Nucleus accumbens (tissue), 56 donors: ENCODE measurements around the gene CCDC148.

Source experiments
- DNase-seq, 56 donors: peaks; one replicate each; lab custom pipeline; 2025; lab: John Stamatoyannopoulos, UW

Gene CCDC148

DNA sequence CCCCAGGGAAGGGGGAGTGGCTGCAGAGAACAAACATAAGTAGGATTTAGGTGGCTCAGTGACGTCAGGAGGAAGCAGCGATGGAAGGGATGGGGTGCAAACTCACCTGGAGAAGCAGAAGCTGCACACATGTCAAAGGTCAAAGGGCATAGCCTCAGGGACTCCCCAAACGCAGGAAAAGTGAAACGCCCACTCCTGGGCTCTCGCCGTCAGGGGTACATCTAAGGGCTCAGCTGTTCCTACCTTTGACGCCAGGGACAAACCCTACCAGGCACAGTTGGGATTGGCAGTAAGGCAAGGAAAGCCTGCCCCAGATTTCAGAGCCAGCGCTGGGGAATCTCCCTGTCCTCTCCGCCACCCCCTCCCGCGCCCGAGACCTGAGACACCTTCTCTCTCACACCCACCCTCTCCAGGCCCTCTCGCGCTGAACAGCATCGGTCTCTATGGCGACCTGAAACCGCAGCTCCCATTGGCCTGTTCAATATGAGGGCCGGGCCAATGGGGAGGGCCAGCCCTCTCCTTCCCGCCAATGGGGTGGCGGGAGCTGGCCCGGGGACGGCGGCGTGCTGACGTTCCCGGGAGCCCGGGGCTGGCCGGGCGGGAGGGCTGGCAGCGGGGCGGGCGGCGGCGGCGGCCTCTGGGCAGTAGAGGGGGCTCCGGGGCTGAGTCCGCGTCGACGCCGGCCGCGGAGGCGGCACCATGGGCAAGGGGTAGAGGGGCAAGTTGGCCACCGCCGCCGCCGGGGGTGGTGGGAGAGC is at the start of gene CCDC148, which contains the start of gene PKP4:
Gene CCDC148, minus strand, starts transcription at position 445 of the 758 bp plus-strand sequence. Its CDS starts 314 bp downstream, at position 131.
Gene PKP4, plus strand, starts transcription at position 644 of the 758 bp plus-strand sequence. CDS start 76,233 bp downstream, outside the sequence.
- peak; percentile 40 to 94 (median 89) for DNase-seq

DNA sequence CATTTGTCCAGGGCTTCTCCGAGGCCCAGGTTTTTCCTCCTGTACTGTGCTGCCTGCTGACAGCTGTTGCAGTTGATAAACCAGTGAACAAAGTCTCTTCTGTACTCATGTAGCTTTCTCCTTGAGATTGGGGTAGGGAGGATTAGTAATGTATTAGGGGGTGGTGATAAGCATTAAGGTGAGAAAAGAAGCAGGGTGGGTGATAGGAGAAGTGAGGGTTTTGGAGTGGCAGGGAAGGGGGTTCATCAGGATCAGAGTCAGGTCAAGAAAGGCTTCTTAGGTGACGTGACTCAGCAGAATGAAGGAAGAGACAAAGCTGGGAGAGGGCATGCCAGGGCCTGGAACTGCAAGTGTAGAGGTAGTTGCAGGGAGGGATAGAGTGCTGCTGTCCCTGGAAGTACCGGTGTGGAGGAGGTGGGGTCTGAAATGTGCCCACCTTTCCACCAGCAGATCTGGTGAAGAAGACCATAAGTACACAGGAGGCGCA is 48.9 kb upstream of the CCDC148 start:
- no peak for DNase-seq

DNA sequence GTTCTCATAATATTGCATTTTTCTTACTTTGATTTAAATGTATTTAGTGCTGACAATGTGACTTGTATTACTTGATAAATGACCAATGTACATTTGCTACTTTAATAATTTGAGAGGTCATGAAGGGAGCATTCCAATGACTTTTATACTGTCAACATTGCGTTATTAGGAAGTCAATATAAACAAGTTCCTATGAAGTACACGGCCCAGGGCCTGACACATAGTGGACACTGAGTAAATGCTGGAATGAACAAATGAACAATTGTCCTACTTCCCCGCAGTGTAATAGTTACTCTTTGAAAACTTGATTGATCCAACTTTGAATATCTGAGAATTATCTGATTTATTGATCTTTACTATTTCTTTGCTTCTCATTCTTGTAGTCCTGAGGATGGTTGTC is 47.5 kb upstream of the CCDC148 start:
- no peak for DNase-seq

DNA sequence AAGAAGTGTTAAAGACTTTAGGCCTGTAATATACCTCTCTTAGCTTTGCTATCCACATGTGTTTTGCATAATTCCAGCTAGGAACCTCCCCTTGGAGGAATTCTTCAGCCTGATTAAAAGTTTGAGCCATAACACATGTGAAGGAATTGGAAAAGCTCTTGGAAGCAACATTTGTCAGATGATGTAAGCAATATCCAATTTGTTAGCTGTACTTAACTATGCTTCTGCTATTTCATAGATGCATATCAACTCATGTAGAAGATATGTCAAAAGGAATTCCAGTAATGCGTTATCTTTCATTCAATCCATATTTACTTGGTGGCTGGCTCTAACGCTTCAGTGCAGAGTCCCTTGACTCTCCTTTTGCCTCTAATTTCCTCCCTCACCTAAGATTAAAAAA is 46.4 kb upstream of the CCDC148 start:
- no peak for DNase-seq

DNA sequence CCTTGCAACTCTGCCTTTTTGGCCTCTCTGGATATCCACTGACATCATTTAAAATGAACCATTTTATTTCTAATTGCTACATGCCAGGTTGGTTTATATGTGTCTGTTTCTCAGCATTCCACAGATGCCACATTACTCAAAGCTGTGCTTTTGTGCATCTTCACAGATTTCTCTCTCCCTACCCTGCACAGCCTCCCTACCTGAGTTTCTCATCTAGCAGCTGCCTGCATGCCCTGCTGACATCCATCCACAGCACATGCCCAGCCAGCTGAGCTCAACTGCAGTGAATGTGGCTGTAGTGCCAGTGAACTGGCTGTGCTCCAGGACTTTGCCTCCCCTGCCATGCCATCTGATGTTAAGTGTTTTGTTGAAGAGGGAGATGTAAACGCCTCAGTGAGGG is 44.7 kb upstream of the CCDC148 start:
- DNase-seq, result peak in 45 of 56 donors; percentile 2 to 74 (median 40)

DNA sequence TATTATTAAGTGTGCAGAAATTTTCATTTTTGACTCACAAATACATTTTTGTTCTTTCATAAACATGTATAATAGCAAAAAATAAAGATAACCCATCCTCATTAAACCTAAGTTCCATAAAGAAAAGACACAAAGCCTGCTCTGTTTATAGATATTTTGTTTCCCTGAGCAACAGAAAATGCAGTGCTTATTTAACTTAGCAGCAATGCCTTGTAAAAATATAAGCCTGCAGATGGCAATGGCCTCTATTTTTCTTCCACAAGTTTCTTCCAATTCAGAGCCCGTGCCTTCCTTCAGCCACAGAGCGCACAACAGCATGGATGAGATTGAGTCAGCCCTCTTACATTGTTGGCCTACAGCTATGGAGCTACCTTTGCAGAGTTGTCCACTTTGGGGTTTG is 43.8 kb upstream of the CCDC148 start:
- no peak for DNase-seq

DNA sequence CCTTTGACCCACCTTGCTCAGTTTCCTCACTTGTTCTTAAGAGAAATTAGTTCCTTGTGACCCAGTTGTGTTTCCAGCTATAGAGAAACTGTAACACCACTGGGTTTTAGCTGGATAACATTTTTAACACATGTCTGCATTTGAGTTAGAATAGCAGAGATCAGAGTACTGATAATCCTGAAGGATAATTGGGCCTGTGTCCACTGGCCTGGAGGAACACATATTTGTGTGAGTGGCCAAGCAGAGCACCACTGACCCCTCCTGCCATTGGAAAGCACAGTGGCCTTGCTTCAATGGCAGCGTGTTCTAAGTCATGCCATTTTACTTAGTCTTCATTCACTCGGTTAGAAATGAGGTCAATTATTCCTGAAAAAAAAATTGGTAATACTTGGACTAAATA is 42.8 kb upstream of the CCDC148 start:
- no peak for DNase-seq

DNA sequence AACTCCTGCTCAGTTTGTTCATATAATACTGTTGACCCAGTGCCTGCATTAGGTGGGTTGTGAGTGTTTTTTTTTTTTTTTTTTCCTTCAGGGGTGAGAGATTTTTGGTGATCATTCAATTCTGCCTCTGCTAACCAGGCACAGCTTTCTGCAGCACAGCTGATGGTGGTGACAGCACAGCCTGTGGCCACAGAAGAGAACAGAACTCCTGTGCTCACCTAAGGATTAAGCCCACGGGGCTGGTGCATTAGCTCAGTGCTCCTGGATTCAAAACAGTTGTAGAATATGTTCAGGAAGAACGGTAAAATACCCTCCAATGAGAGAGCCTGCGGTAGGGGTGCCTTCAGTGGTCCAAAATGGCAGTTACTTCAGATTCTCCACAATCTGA is 42.2 kb upstream of the CCDC148 start:
- DNase-seq, result no peak

DNA sequence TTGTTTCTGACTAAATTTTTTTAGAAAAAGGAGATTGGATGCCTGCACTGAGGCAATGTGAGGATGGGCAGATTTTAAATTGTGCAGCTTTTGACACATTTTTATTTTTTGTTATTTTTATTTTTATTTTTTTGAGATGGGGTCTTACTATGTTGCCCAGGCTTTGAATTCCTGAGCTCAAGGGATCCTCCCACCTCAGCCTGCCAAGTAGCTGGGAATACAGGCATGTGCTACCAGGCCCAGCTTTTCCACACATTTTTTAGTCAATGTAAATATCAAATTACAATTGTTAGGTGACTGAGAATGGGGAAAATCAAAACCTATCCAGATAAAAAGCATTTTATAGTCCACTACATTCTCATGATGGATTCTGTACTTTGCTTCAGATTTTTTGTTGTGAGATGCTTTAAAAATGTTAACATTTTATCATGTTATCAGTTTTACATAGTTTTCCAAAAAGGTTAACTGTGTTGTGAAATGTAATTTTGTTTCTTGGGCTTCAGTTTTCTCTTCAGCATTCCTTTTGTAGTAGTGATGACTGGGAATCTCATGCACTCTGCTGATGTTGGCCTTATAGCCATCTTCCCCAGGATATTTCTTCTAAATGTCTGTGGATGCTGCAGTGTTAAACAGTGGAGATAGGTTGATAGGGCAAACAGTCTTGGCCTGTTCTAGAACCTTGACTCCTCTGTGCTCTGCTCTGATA is 41.6 kb upstream of the CCDC148 start:
- no peak for DNase-seq

DNA sequence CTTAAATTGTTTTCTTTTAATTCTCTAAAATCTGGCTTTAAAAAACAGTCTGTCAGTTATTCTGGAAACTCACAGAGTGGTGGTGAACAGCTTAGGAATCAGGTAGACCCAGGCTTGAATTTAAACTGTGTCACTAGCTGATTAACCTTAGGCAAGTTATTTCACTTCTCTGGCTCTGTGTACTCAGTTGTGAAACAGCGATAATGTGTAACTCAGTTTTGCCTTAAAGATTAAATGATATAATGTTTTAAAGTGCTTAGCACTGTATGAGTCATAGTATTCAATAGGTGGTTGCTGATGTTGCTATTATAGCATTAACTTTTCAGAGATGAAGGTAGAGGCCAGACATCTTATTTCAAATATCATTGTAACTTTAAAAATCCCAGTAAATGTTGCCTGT is 40.9 kb upstream of the CCDC148 start:
- DNase-seq, result no peak

DNA sequence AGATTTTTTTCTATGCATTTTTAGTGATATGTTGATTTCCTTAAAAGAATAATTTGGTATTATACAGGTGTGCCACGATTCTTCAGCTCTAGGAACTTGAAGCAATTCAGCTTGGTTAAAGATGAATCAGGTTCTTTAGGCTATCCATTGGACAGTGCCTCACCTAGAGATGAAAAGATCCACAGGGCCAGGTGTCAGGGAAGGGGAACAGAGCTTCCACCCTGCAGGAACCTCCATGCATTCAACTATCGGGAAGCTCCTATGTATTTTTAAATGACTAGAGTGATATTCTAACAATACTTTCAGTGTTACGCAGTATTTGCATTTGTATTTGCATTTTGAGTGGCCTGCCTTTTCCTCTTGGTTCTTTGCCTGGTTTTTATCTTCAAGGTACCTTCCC is 40.4 kb upstream of the CCDC148 start:
- no peak for DNase-seq

DNA sequence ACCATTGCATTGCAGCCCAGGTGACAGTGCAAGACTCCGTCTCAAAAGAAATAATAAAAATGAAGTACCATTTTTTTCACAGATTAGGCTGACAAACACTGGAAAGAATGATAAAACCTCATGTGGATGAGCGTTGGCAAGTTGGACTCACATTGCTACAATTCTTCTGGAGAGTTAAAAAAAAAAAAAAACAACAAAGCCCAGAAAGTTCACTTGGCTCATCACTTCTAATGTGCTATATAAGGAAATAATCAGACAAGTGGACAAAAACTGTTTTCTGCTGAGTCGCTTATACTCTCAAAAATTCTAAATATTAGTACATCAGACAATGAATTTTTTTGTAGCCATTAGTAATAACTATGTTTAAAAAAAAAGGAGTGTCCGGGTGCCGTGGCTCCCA is 38.6 kb upstream of the CCDC148 start:
- no peak for DNase-seq

DNA sequence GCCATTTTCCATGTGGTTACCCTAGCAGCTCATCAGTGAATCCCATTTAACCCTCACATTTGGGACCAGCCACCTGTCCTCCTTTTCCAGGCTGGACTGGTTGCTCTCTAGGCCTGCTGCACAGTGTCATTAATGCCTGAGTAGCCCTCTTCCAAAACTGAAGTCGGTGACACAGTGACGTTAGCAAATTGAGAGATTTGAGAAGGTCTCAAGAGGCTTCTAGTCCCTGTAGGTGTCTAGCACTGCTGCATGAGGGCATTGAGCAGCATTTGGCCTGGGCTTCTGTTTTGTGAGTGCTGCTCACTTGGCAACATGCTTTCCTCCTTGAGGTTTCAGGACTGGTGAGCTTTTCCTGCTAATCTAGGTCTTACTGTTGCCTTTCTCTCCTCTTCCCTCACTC is 36.9 kb upstream of the CCDC148 start:
- DNase-seq, result no peak

DNA sequence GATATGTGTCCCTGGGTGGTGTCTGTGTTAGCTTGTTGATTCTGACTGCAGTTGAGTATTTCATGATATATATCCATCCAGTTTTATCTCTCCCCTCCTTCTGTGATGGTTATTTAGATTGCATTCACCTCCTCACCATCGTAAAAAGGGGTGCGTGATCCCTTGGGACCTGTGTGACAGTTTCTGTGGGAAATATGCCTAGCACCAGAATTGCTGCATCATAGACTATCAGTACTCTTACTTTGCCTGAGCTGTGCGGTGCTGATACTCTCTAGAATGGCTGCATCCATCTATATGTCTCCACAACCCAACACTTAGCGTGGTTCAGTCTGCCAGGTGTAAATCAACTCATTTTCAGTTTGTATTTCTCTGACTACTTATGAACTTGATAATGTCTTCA is 34.5 kb upstream of the CCDC148 start:
- no peak for DNase-seq

DNA sequence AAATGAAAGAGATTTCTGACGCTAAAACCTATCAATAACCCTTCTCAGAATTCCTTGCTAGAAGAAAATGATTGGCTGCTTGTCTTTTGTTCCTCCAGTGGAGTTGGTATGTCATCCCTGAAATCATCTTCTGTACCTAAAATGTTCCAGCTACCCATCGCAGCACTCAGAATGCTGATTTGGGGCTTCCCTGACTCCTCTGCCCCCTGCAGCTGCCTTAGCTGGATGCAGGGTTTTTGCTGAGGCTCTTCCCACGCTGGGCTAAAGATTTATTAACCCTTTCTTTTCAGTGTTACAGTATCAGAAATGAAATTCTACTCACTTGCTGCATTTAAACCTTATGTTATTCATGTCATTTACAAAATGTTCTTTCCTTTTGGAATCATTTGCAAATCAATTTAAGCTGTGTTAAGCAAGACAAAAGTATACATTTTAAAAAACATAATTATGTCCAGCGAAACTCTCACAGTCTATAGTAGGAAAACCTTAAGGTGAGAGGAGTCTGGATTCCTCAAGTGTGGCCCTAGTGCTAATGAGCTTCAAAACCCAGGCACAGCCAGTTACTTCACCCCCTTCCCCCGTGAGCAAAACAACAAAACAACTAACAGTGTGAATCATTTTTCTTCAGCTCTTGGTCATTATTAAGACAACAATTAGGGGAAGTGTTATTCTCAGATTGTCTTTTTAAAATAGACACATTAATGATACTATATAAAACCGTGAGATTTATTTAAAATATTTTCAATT is 33.0 kb upstream of the CCDC148 start:
- peak in 1 of 56 donors; percentile 19 for DNase-seq

DNA sequence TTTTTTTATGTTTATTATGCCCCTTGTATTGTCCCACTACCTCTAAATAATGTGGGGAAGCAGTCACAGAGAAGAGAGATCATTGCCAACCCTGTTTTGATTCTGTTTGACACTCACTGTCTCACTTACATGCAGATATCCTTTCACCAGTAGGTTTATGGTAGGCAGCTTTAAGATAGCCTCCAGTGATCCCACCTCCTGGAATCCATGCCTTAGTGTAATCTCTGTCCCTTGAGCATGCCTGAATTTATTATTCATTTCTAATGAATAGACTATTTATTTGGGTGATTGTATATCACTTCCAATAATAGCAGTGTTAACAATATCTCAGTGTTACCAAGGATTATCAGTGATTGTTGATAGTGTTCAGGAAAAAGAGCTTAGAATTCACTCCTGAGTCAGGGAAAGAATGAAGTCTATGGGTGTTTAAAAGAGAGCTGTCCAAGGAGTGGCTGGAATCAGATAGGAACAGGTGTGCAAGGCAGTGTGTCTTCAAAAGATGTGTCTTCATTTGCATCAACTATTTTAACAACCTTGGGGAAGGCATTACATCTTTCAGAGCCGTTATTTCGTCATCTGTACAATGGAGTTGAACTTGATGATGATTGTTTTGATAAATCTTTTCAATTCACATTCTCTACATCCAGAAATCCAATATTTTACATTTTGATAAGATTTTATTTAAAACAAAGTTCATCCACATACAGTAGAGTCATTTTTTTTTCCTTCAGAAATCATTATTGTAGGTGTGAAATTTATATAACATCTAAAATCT is 32.1 kb upstream of the CCDC148 start:
- DNase-seq, result no peak

DNA sequence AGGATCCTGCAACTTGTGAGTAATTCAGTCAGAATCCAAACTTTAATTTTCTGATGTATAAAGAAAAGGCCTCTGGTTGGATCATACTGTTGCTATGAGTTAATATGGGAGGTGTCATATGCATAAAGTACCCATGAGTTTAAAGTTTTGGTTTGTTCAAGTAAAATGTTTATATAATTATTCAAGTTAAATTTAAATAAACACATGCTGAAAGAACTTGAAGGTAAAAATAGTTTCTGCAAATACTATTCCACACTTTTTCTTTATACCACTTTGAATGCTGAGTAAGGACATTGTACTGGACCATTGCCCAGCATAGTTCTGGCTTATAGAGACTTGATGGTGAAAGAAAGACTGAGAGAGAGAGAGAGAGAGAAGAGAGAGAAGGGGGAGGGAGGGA is 30.9 kb upstream of the CCDC148 start:
- no peak for DNase-seq

DNA sequence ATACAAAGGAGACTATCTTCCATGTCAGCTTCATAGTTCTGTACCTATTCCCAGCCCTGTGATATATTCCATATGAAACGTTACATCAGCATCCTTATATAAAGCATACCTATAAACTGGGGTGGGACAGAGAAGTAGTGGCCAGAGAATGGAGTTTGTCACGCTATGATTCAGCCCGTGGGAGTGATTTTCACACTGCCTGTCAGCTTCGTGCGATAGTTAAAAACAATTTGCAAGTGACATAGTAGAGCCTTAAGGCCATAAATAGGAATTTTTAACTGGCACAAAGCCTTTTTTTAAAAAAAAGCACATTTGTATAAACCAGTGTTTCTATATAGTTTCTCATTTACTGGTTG is 30.4 kb upstream of the CCDC148 start:
- no peak for DNase-seq

DNA sequence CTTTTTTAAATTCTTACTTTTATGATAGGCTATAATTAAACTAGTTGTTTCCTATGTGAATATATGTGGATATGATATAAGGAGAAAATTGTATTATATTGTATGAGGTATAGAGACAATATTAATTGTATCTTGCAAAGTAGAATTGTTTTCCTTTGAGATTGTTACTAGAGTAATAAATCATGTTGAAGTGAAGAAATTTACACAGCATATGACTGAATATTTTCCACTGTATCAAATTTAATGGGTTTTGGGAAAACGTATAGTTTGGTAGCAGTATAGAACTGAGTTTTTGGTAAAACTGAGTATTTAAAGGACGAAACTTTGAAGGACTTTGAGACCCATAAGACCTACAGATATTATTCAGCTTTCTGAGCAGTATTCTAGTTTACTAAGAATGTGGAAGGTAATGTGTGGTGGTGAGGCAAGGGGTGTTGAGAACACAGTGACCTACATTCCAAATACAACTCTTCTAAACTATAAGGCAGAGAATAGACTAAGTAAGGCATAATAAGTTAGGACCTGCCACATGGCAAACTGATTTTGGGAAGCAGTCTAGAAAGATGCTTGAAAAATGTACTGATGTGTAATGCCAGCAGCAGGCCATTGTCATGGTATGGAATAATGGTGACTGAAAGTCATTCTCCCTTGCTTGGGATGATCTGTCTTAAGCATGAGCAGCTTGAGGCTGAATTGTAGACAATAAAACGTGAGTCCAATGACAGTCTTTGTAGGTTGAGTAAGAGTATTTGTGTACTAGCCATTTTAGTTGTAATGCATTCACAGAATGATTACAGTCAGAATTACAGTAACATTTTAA is 29.8 kb upstream of the CCDC148 start:
- DNase-seq, result no peak
